ENCODE results near the gene HDAC9.
"Not testable (repeated sequence)": the region's sequence is repeated elsewhere in the genome, so short reads cannot be mapped to it uniquely, and the experiment has no call there.

The HDAC9 gene

DNA sequence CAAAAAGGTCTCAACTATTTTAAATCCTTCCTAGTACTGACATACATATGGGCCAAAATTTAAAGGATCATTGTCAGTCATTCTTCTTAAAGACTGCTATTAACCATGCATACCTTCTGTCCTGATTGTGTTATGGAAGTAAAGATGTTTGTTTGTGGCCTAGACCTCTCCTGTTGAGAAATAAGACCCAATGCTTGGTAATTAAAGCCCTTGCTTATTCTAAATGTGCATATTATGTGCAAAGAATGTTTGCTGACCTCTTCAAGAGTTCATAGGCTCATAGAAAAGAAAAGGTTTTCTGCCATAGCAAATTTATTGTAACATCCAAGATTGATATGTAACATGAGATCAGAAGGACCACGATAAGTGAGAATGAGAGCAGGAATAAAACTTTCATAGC is 476.3 kb downstream of the HDAC9 start:
- H3K9ac ChIP-seq (ENCODE audit: low read length) = no peak overlapping the region
- H3K27me3 ChIP-seq (ENCODE audit: control insufficient read depth, insufficient read depth, low read length) = no peaks in the 10 kb centered on the region
- H3K4me3 ChIP-seq (ENCODE audit: low read length) = no peak overlapping the region
- H3K36me3 ChIP-seq (ENCODE audit: control insufficient read depth, insufficient read depth, low read length) = no peaks in the 10 kb centered on the region
- no peaks in the 10 kb centered on the region for H3K9me3 ChIP-seq (ENCODE audit: control insufficient read depth, low read length)
- no peaks in the 10 kb centered on the region for H3K4me1 ChIP-seq (ENCODE audit: control insufficient read depth, insufficient read depth, low read length)

DNA sequence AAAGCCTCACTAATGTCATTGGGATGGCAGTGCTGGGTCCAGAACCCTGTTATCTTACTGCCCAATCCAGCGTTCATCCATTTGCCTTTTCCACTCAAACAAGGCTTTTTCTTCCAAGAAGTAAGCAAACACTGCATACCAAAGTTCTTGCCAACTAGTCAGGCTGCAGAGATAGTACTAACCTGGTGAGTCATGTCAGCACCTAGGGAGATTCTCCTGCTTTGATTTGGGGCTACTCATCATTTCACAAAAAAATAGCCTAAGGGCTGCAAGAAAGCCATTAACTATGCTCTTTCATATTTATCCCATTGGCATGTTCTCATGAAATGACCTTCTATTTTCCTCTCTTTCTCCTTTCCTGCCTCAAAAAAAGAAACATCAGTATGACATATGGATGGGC is 479.3 kb downstream of the HDAC9 start:
- H3K9me3 ChIP-seq (ENCODE audit: control insufficient read depth, low read length) = no peaks in the 10 kb centered on the region
- H3K9ac ChIP-seq (ENCODE audit: low read length) = no peak overlapping the region
- H3K4me1 ChIP-seq (ENCODE audit: control insufficient read depth, insufficient read depth, low read length) = no peaks in the 10 kb centered on the region
- H3K36me3 ChIP-seq (ENCODE audit: control insufficient read depth, insufficient read depth, low read length) = no peaks in the 10 kb centered on the region
- H3K4me3 ChIP-seq (ENCODE audit: low read length) = no peak overlapping the region
- H3K27me3 ChIP-seq (ENCODE audit: control insufficient read depth, insufficient read depth, low read length) = no peaks in the 10 kb centered on the region

DNA sequence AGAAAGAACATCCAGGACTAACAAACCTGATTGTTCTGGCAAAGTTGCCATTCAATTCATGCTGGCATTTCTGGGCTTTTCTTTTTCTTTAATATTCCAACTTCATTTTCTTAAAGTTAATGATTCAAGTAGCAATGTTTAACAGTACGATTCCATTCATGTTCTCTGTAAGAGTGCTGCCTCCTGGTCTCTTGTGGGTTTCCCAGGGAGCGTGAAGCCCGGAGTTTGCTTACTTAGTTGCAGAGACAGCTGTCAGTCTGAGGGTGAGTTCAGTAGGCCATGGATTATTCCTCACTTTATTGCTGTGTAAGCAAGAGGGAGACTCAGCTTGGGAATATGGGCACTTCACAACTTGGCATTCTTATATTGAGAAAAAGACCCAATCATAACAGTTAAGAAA is 479.7 kb downstream of the HDAC9 start:
- no peaks in the 10 kb centered on the region for H3K36me3 ChIP-seq (ENCODE audit: control insufficient read depth, insufficient read depth, low read length)
- no peaks in the 10 kb centered on the region for H3K4me1 ChIP-seq (ENCODE audit: control insufficient read depth, insufficient read depth, low read length)
- no peaks in the 10 kb centered on the region for H3K9me3 ChIP-seq (ENCODE audit: control insufficient read depth, low read length)
- H3K4me3 ChIP-seq (ENCODE audit: low read length) = no peak overlapping the region
- H3K27me3 ChIP-seq (ENCODE audit: control insufficient read depth, insufficient read depth, low read length) = no peaks in the 10 kb centered on the region
- no peak overlapping the region for H3K9ac ChIP-seq (ENCODE audit: low read length)

DNA sequence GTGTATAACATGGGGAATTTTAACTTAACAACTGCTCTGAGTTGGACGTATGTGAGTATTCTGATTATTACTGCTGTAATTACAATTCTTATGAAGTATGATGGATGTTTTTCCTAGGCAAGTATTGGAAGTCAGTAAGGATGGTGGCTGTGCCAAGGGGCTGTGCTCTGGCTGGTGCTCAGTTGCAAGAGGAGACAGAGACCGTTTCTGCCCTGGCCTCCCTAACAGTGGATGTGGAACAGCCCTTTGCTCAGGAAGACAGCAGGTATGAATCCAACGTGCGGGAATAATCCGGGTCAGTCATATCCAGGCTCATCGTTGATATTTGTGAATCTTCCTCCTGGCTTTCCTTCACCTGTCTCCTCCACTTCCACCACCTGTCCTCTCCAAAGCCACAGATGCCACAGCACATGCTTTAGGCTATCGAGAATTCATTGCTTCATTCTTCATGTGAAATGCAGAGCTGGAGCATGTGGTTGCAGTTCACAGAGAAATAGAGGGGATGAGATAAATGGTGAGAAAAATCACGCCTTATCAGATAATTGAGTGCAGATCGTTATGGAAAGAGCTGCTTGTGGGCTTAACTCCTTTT is 480.2 kb downstream of the HDAC9 start:
- Histone ChIP-seq H3K4me1 (ENCODE audit: control insufficient read depth, insufficient read depth, low read length) (no peaks in the 10 kb centered on the region), H3K4me3 (ENCODE audit: low read length) (no peak overlapping the region), H3K36me3 (ENCODE audit: control insufficient read depth, insufficient read depth, low read length) (no peaks in the 10 kb centered on the region), H3K9me3 (ENCODE audit: control insufficient read depth, low read length) (no peaks in the 10 kb centered on the region), H3K9ac (ENCODE audit: low read length) (no peak overlapping the region), H3K27me3 (ENCODE audit: control insufficient read depth, insufficient read depth, low read length) (no peaks in the 10 kb centered on the region)

DNA sequence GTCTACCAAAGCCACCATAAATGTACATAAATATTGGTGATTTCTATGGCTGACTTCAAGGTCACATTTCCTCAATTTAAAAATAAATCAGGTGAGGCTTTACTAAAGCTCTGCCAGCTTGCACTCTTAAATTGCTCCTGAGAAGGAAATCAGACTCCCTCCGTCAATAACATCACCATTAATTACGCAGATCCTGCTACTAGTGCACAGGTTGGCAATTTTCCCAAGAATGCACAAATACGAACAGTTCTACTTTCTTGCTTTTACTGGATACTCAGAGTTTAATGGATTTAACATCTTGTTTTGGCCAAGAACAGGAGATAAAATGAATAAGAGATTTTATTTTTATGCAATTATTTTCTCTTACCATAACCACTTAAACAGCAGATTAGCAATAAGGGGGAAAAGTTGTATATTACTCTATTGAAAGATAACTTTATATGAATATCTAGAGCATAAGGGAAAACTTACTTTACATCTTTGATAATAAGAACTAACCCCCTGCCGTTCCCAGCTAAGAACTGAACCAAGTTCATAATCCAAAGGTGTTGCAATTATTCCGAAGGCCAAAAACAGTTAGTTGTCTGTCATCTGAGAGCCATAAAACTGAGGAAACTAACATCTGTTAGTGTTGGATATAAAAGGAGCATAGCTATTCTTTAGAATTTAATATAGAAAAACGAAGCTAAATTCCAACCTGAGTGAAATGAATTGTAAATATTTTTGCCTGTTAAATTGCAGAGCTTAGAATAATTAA is 481.3 kb downstream of the HDAC9 start:
- Histone ChIP-seq H3K4me1 (ENCODE audit: control insufficient read depth, insufficient read depth, low read length) (no peaks in the 10 kb centered on the region), H3K36me3 (ENCODE audit: control insufficient read depth, insufficient read depth, low read length) (no peaks in the 10 kb centered on the region), H3K4me3 (ENCODE audit: low read length) (no peak overlapping the region), H3K9ac (ENCODE audit: low read length) (no peak overlapping the region), H3K9me3 (ENCODE audit: control insufficient read depth, low read length) (no peaks in the 10 kb centered on the region), H3K27me3 (ENCODE audit: control insufficient read depth, insufficient read depth, low read length) (no peaks in the 10 kb centered on the region)

DNA sequence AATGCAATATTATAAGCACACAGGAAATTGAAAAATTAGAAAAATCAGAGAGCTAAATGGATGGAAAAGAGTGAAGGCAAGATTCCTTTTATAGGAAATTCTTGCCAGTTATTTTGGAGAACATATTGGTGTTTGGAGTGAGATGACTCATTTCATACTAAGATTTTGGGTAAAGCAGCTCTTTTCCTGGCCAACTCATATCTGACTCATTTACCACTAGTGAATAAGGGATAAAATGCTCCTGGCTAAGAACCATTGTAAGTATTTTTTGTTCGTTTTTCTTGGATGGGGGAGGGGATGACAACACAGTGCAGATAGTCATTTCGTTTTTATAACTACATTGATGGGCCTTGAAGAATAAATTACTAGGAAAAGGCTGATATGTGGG is 482.6 kb downstream of the HDAC9 start:
- no peaks in the 10 kb centered on the region for H3K9me3 ChIP-seq (ENCODE audit: control insufficient read depth, low read length)
- no peaks in the 10 kb centered on the region for H3K4me1 ChIP-seq (ENCODE audit: control insufficient read depth, insufficient read depth, low read length)
- no peaks in the 10 kb centered on the region for H3K36me3 ChIP-seq (ENCODE audit: control insufficient read depth, insufficient read depth, low read length)
- no peak overlapping the region for H3K4me3 ChIP-seq (ENCODE audit: low read length)
- H3K27me3 ChIP-seq (ENCODE audit: control insufficient read depth, insufficient read depth, low read length) = no peaks in the 10 kb centered on the region
- no peak overlapping the region for H3K9ac ChIP-seq (ENCODE audit: low read length)

DNA sequence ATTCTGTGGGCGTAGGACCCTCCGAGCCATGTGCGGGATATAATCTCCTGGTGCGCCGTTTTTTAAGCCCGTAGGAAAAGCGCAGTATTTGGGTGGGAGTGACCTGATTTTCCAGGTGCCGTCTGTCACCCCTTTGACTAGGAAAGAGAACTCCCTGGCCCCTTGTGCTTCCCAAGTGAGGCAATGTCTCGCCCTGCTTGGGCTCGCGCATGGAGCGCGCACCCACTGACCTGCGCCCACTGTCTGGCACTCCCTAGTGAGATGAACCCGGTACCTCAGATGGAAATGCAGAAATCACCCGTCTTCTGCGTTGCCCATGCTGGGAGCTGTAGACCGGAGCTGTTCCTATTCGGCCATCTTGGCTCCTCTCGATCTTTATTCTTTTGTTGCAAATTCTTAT is 495.2 kb downstream of the HDAC9 start:
- H3K27me3 ChIP-seq (ENCODE audit: control insufficient read depth, insufficient read depth, low read length); H3K9me3 ChIP-seq (ENCODE audit: control insufficient read depth, low read length); H3K4me1 ChIP-seq (ENCODE audit: control insufficient read depth, insufficient read depth, low read length); H3K4me3 ChIP-seq (ENCODE audit: low read length); H3K9ac ChIP-seq (ENCODE audit: low read length); H3K36me3 ChIP-seq (ENCODE audit: control insufficient read depth, insufficient read depth, low read length): not testable (repeated sequence)

DNA sequence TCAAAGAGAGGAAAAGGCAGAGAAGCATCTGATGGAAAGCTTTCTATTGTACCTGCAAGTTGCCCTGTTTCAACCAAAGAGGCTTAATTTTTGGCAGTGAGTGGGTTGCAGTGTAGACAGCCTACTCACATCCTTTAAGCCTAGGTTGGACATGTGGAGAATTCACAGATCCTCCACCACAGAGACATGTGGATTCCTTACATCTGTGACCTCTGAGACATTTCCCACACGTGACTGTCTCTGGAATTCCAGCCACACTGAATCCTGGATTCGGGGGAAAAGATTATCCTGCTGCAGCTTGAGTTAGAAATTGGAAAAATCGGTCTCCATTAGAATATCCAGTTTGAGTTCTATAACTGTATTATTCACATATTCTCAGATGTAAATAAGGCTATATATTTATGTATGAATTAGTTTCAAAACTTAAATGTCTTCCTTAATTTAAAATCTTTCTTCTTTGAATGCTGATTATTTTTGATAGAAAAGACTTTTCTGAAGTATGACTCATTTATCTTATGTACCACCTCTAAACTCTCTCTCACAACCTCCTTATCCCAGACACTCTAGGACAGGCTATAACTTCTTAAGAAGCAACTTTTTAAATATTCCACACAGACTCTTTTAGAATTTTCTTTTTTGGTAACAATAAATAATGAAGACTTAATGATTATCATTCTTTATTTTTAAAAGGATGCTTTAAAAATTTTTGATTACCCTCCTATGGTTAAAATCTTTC is 498.6 kb downstream of the HDAC9 start:
- no peaks in the 10 kb centered on the region for H3K4me1 ChIP-seq (ENCODE audit: control insufficient read depth, insufficient read depth, low read length)
- no peak overlapping the region for H3K4me3 ChIP-seq (ENCODE audit: low read length)
- H3K9me3 ChIP-seq (ENCODE audit: control insufficient read depth, low read length) = no peaks in the 10 kb centered on the region
- H3K9ac ChIP-seq (ENCODE audit: low read length) = no peak overlapping the region
- H3K27me3 ChIP-seq (ENCODE audit: control insufficient read depth, insufficient read depth, low read length) = no peaks in the 10 kb centered on the region
- H3K36me3 ChIP-seq (ENCODE audit: control insufficient read depth, insufficient read depth, low read length) = no peaks in the 10 kb centered on the region

DNA sequence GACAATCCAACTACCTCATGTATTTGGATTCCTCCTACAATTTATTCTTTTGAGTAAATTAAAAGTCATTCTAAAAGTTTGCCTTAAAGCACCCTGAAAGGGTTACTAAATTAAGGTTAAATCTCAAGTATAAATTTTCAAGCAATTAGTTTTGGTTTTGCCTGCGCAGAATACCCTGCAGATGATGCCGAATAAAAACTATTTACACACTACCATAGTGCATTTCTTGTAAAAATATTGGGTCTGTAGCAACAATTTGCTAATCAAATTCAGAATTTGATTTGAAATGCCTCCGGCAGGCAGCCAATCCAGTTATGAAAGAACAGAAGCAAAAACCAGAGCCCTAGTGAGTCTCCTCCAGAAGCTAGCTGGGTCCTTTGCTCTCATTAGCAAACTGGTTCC is 499.7 kb downstream of the HDAC9 start:
- H3K27me3 ChIP-seq (ENCODE audit: control insufficient read depth, insufficient read depth, low read length) = no peaks in the 10 kb centered on the region
- no peaks in the 10 kb centered on the region for H3K9me3 ChIP-seq (ENCODE audit: control insufficient read depth, low read length)
- no peaks in the 10 kb centered on the region for H3K4me1 ChIP-seq (ENCODE audit: control insufficient read depth, insufficient read depth, low read length)
- H3K4me3 ChIP-seq (ENCODE audit: low read length) = no peak overlapping the region
- no peaks in the 10 kb centered on the region for H3K36me3 ChIP-seq (ENCODE audit: control insufficient read depth, insufficient read depth, low read length)
- no peak overlapping the region for H3K9ac ChIP-seq (ENCODE audit: low read length)

DNA sequence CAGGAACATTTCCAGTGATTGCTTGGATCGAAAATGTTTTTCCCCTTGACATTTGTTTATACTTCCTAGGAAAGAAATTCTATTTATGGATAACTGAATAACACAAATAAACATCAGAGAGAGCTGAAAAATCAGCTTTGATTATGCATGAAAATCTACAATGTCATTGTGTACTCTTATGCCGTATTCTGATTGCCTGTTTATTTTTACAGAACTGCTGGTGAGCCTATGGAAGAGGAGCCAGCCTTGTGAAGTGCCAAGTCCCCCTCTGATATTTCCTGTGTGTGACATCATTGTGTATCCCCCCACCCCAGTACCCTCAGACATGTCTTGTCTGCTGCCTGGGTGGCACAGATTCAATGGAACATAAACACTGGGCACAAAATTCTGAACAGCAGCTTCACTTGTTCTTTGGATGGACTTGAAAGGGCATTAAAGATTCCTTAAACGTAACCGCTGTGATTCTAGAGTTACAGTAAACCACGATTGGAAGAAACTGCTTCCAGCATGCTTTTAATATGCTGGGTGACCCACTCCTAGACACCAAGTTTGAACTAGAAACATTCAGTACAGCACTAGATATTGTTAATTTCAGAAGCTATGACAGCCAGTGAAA is 500.4 kb downstream of the HDAC9 start:
- no peak overlapping the region for H3K9ac ChIP-seq (ENCODE audit: low read length)
- no peaks in the 10 kb centered on the region for H3K27me3 ChIP-seq (ENCODE audit: control insufficient read depth, insufficient read depth, low read length)
- no peaks in the 10 kb centered on the region for H3K4me1 ChIP-seq (ENCODE audit: control insufficient read depth, insufficient read depth, low read length)
- H3K9me3 ChIP-seq (ENCODE audit: control insufficient read depth, low read length) = no peaks in the 10 kb centered on the region
- H3K4me3 ChIP-seq (ENCODE audit: low read length) = no peak overlapping the region
- H3K36me3 ChIP-seq (ENCODE audit: control insufficient read depth, insufficient read depth, low read length) = no peaks in the 10 kb centered on the region

DNA sequence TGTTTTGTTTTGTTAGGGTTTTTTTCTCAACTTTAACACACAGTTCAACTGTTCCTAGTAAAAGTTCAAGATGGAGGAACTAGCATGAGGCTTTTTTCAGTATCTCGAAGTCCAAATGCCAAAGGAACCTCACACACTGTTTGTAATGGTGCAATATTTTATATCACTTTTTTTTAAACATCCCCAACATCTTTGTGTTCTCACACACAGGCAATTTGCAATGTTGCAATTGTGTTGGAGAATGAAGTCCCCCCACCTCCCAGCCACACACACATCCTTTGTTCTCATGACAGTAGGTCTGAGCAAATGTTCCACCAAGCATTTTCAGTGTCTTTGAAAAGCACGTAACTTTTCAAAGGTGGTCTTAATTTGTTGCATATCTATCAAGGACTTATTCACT is 501.0 kb downstream of the HDAC9 start:
- Histone ChIP-seq H3K9me3 (ENCODE audit: control insufficient read depth, low read length) (no peaks in the 10 kb centered on the region), H3K36me3 (ENCODE audit: control insufficient read depth, insufficient read depth, low read length) (no peaks in the 10 kb centered on the region), H3K9ac (ENCODE audit: low read length) (no peak overlapping the region), H3K27me3 (ENCODE audit: control insufficient read depth, insufficient read depth, low read length) (no peaks in the 10 kb centered on the region), H3K4me3 (ENCODE audit: low read length) (no peak overlapping the region), H3K4me1 (ENCODE audit: control insufficient read depth, insufficient read depth, low read length) (no peaks in the 10 kb centered on the region)

DNA sequence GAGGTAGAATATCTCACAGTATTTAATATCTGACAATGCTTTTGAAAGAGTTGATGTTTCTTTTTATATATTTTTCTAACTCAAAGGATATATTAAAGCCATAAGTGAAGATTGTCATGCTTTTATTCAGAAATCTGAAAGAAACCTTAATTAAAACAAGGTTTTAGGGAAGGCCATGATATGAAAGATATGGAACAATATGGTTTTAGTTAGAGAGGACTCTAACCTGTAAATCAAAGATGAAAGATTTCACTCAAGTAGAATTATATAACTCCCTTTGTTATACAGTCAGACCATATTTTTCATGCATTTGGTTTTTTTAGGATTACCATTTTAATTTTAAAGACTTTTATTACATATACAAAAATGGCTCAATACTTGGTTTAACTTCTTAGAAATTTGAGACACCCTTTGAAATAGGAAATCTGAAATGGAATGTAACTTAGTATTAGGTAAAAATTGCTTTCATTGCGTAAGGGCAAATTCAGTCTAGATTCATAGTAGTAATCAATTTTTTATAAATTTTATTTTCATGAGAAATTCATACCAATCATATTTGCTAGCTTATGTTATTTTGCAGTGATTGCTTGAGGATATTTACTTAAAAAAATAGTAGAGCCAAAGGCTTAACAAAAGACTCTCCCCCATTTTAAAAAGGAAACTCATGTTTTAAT is 502.1 kb downstream of the HDAC9 start:
- Histone ChIP-seq H3K9ac (ENCODE audit: low read length) (no peak overlapping the region), H3K9me3 (ENCODE audit: control insufficient read depth, low read length) (no peaks in the 10 kb centered on the region), H3K4me1 (ENCODE audit: control insufficient read depth, insufficient read depth, low read length) (no peaks in the 10 kb centered on the region), H3K27me3 (ENCODE audit: control insufficient read depth, insufficient read depth, low read length) (no peaks in the 10 kb centered on the region), H3K4me3 (ENCODE audit: low read length) (no peak overlapping the region), H3K36me3 (ENCODE audit: control insufficient read depth, insufficient read depth, low read length) (no peaks in the 10 kb centered on the region)
